Vagina (tissue), 2 donors: ENCODE measurements around the gene PPP5C.

Experiments used
- POLR2A ChIP-seq, 2 donors: fragments of 450-650 bp; IDR thresholded peaks; one replicate each; pipeline ENCODE4 v1.6.1; 2017; ENCODE audit warnings: antibody characterized with exemption in 2 of 2, mild to moderate bottlenecking in 2 of 2, moderate library complexity in 2 of 2
- POLR2AphosphoS5 ChIP-seq, 2 donors: sonication (generic); formaldehyde crosslinking; IDR thresholded peaks; one replicate each; pipeline ENCODE4 v1.9.0; 2017; ENCODE audit warnings: antibody characterized with exemption in 2 of 2, mild to moderate bottlenecking in 2 of 2, low read depth in 1 of 2; ENCODE audit not compliant: insufficient read depth in 1 of 2
- TF ChIP-seq, protein P1 (sequence below), 3 experiments: fragments of 450-650 bp in 2 of 3; fragments of 200-600 bp in 1 of 3; sonication (generic) in 1 of 3; IDR thresholded peaks; one replicate each; pipeline ENCODE4 v1.5.1; 2017 to 2019; ENCODE audit warnings: antibody characterized with exemption in 3 of 3, mild to moderate bottlenecking in 2 of 3, moderate library complexity in 2 of 3

DNA sequence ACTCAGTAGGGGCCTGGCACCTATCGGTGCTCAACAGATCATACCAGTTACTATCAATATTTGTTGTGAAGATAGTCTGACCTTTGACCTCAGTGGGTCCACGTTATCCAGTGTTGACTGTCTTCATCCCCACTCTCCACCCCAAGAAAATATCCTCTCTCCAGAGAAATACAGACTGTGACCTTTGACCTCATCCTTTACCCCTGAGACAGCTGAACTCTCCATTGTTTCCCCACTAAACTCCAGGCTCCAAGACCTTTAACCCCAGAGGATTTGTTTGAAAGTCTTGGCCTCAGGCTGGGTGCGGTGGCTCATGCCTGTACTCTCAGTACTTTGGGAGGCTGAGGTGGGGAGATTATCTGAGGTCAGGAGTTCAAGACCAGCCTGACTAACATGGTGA lies 22.6 kb upstream of the PPP5C start:
- TF ChIP-seq, protein P1, sequence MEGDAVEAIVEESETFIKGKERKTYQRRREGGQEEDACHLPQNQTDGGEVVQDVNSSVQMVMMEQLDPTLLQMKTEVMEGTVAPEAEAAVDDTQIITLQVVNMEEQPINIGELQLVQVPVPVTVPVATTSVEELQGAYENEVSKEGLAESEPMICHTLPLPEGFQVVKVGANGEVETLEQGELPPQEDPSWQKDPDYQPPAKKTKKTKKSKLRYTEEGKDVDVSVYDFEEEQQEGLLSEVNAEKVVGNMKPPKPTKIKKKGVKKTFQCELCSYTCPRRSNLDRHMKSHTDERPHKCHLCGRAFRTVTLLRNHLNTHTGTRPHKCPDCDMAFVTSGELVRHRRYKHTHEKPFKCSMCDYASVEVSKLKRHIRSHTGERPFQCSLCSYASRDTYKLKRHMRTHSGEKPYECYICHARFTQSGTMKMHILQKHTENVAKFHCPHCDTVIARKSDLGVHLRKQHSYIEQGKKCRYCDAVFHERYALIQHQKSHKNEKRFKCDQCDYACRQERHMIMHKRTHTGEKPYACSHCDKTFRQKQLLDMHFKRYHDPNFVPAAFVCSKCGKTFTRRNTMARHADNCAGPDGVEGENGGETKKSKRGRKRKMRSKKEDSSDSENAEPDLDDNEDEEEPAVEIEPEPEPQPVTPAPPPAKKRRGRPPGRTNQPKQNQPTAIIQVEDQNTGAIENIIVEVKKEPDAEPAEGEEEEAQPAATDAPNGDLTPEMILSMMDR (IDR thresholded peaks at IDR 0.05): no peak
- TF ChIP-seq POLR2AphosphoS5 (IDR thresholded peaks at IDR 0.05; ENCODE audit: insufficient read depth in 1 of 2, low read depth in 1 of 2): no peak
- no peak for TF ChIP-seq POLR2A (IDR thresholded peaks at IDR 0.05)
